Caco-2 (cell line): ENCODE data around the gene MFN1. TPM values are rescaled to one million over a fixed set of nuclear protein-coding genes. Genes with fewer than 3 reads are reported as not detected.

Experiments used
- BruUV-seq: library from RNA; stranded (reverse); fragments of 400-500 nt; replicated peaks from 2 replicates; lab custom pipeline; 2021; lab: Mats Ljungman, UMichigan
- CTCF ChIA-PET: fragments of 300-600 bp; sonication (Branson Sonifier 250); formaldehyde crosslinking; loops from one replicate; lab custom pipeline; 2022; ENCODE audit warnings: antibody characterized with exemption; lab: Charles Lee
- POLR2A ChIA-PET: fragments of 300-600 bp; sonication (Branson Sonifier 250); formaldehyde crosslinking; loops from one replicate; lab custom pipeline; 2022; ENCODE audit warnings: antibody characterized with exemption; lab: Charles Lee
- DNase-seq, 2 experiments: peaks; one replicate each; pipeline versions ENCODE4 v3.0.0 to v3.0.0-alpha.2; 2020 to 2022
- H3K27me3 ChIP-seq: replicated peaks from 2 replicates; pipeline ENCODE4 v1.6.0; 2011; ENCODE audit warnings: low read length; ENCODE audit not compliant: control insufficient read depth, insufficient read depth
- H3K36me3 ChIP-seq: 2 replicates; pipeline ENCODE4 v1.5.1; 2011; ENCODE audit warnings: low read length; ENCODE audit not compliant: control insufficient read depth, insufficient read depth
- H3K4me1 ChIP-seq: fragments of 250-450 bp; sonication (Bioruptor Pico); 2 replicates; pipeline ENCODE4 v1.5.1; 2020; ENCODE audit warnings: mild to moderate bottlenecking
- H3K4me3 ChIP-seq: 2 replicates; pipeline ENCODE4 v1.5.1; 2011; ENCODE audit warnings: low read depth, mild to moderate bottlenecking, control low read depth, low read length
- H3K9me3 ChIP-seq: fragments of 250-450 bp; sonication (Bioruptor Pico); 2 replicates; pipeline ENCODE4 v1.5.1; 2020; ENCODE audit warnings: mild to moderate bottlenecking, moderate library complexity
- H3K27ac Mint-ChIP-seq: one replicate; pipeline ENCODE4 v1.8.0; 2022; ENCODE audit warnings: mixed read lengths; ENCODE audit not compliant: unreplicated experiment
- H3K27me3 Mint-ChIP-seq: one replicate; pipeline ENCODE4 v1.8.0; 2022; ENCODE audit warnings: mixed read lengths; ENCODE audit not compliant: insufficient read depth, unreplicated experiment
- H3K36me3 Mint-ChIP-seq: one replicate; pipeline ENCODE4 v1.8.0; 2022; ENCODE audit warnings: mild to moderate bottlenecking, mixed read lengths; ENCODE audit not compliant: insufficient read depth, unreplicated experiment
- H3K4me1 Mint-ChIP-seq: one replicate; pipeline ENCODE4 v1.8.0; 2022; ENCODE audit warnings: low read depth, mixed read lengths; ENCODE audit not compliant: unreplicated experiment
- H3K4me3 Mint-ChIP-seq: one replicate; pipeline ENCODE4 v1.8.0; 2022; ENCODE audit warnings: mild to moderate bottlenecking, moderate library complexity, mixed read lengths; ENCODE audit not compliant: unreplicated experiment
- H3K9me3 Mint-ChIP-seq: one replicate; pipeline ENCODE4 v1.8.0; 2022; ENCODE audit warnings: mixed read lengths; ENCODE audit not compliant: unreplicated experiment
- intact Hi-C: fragments of 100-400 bp; cut with micrococcal nuclease; formaldehyde crosslinking; loops from one replicate; pipeline ENCODE4 v1.10.0; 2022; ENCODE audit not compliant: unreplicated experiment
- total RNA-seq: library from RNA; stranded (reverse); gene quantifications from 2 replicates; pipeline ENCODE4 v1.2.3, GENCODE V29; 2022
- TF ChIP-seq, protein P1 (sequence below), 2 experiments: fragments of 200-600 bp in 1 of 2; IDR thresholded peaks; 1 replicate in 1 of 2; 2 replicates in 1 of 2; pipeline versions ENCODE4 v1.5.1 to v1.8.0; 2011 to 2022; ENCODE audit warnings: antibody characterized with exemption in 1 of 2, control low read depth in 1 of 2, inconsistent platforms in 1 of 2, low read depth in 1 of 2, low read length in 1 of 2, mild to moderate bottlenecking in 1 of 2, moderate library complexity in 1 of 2; ENCODE audit not compliant: insufficient read depth in 1 of 2, severe bottlenecking in 1 of 2, unreplicated experiment in 1 of 2

Gene MFN1
- total RNA-seq, 1 experiment from 2014 or later, result 53.9 TPM

DNA sequence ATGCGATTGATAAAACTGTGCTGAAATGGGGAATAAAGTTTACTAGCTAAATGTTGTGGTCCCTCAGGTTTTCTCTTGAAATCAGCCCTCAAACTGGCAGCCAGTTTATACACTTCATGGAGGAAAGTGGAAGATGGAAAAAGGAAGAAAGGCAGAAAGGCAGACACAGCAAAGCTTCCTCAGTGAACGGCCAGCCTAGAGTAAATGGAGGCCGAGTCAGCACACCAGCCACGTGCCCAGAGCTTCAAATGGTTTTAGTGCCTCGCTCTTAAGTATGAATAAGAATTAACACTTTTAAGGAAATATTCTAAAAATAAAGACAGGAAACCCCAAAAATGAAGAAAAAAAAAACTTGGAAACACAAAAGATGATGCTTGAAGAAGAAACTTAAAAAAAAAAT lies 55.5 kb downstream of the MFN1 start:
- no peaks in the 10 kb centered on the region for H3K4me1 ChIP-seq
- H3K27me3 ChIP-seq, result no peaks in the 10 kb centered on the region
- H3K4me3 Mint-ChIP-seq, result no peak overlapping the region
- no peaks in the 10 kb centered on the region for H3K4me1 Mint-ChIP-seq
- no peak for DNase-seq
- POLR2A ChIA-PET, result no interaction called here
- H3K9me3 ChIP-seq, result no peaks in the 10 kb centered on the region
- CTCF ChIA-PET, result no interaction called here
- H3K27me3 Mint-ChIP-seq, result no peaks in the 10 kb centered on the region
- no peaks in the 10 kb centered on the region for H3K36me3 ChIP-seq
- no peak overlapping the region for H3K4me3 ChIP-seq
- H3K27ac Mint-ChIP-seq, result no peak overlapping the region
- intact Hi-C loops, result no loop called here
- TF ChIP-seq, protein P1, sequence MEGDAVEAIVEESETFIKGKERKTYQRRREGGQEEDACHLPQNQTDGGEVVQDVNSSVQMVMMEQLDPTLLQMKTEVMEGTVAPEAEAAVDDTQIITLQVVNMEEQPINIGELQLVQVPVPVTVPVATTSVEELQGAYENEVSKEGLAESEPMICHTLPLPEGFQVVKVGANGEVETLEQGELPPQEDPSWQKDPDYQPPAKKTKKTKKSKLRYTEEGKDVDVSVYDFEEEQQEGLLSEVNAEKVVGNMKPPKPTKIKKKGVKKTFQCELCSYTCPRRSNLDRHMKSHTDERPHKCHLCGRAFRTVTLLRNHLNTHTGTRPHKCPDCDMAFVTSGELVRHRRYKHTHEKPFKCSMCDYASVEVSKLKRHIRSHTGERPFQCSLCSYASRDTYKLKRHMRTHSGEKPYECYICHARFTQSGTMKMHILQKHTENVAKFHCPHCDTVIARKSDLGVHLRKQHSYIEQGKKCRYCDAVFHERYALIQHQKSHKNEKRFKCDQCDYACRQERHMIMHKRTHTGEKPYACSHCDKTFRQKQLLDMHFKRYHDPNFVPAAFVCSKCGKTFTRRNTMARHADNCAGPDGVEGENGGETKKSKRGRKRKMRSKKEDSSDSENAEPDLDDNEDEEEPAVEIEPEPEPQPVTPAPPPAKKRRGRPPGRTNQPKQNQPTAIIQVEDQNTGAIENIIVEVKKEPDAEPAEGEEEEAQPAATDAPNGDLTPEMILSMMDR (IDR thresholded peaks at IDR 0.05; ENCODE audit: insufficient read depth in 1 of 2, low read depth in 1 of 2, low read length in 1 of 2, severe bottlenecking in 1 of 2, unreplicated experiment in 1 of 2), result no peak
- no peaks in the 10 kb centered on the region for H3K36me3 Mint-ChIP-seq
- H3K9me3 Mint-ChIP-seq, result no peaks in the 10 kb centered on the region
- BruUV-seq, result no TSS peak

GRCh38 chr3:179404307-179404706 lies 56.8 kb downstream of the MFN1 start:
- Mint-ChIP-seq H3K4me1 (no peaks in the 10 kb centered on the region), H3K36me3 (no peaks in the 10 kb centered on the region), H3K27ac (no peak overlapping the region), H3K9me3 (no peaks in the 10 kb centered on the region), H3K27me3 (no peaks in the 10 kb centered on the region), H3K4me3 (no peak overlapping the region)
- intact Hi-C loops, result no loop called here
- TF ChIP-seq, protein P1 (IDR thresholded peaks at IDR 0.05; ENCODE audit: insufficient read depth in 1 of 2, low read depth in 1 of 2, low read length in 1 of 2, severe bottlenecking in 1 of 2, unreplicated experiment in 1 of 2), result no peak
- CTCF ChIA-PET, result no interaction called here
- no peaks in the 10 kb centered on the region for H3K36me3 ChIP-seq
- H3K9me3 ChIP-seq, result no peaks in the 10 kb centered on the region
- BruUV-seq, result no TSS peak
- no peak overlapping the region for H3K4me3 ChIP-seq
- no peak for DNase-seq
- no peaks in the 10 kb centered on the region for H3K27me3 ChIP-seq
- POLR2A ChIA-PET, result no interaction called here
- no peaks in the 10 kb centered on the region for H3K4me1 ChIP-seq

DNA sequence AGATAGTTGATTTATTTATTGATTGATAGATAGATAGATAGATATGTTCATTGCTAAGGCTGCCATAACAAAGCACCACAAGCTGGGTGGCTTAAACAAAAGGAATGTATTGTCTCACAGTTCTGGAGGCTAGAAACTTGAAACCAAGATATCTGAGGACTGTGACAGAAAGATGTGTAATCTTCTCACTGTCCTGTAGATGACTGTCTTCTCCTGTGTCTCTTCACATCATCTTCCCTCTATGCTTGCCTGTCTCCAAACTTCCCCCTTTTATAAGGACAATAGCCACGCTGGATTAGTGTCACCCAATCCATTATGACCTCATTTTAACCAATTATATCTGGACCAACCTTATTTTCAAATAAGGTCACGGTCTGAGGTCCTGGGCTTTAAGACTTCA lies 62.8 kb downstream of the MFN1 start:
- no peak overlapping the region for H3K4me3 Mint-ChIP-seq
- ChIA-PET CTCF (no interaction called here), POLR2A (no interaction called here)
- Histone ChIP-seq H3K36me3 (no peaks in the 10 kb centered on the region), H3K4me1 (no peaks in the 10 kb centered on the region), H3K27me3 (no peaks in the 10 kb centered on the region), H3K9me3 (no peaks in the 10 kb centered on the region), H3K4me3 (no peak overlapping the region)
- no peaks in the 10 kb centered on the region for H3K27me3 Mint-ChIP-seq
- no peaks in the 10 kb centered on the region for H3K4me1 Mint-ChIP-seq
- no peaks in the 10 kb centered on the region for H3K36me3 Mint-ChIP-seq
- H3K9me3 Mint-ChIP-seq, result no peaks in the 10 kb centered on the region
- DNase-seq, result no peak
- BruUV-seq, result no TSS peak
- TF ChIP-seq, protein P1 (IDR thresholded peaks at IDR 0.05; ENCODE audit: insufficient read depth in 1 of 2, low read depth in 1 of 2, low read length in 1 of 2, severe bottlenecking in 1 of 2, unreplicated experiment in 1 of 2), result no peak
- H3K27ac Mint-ChIP-seq, result no peak overlapping the region
- intact Hi-C loops, result no loop called here
